SK-N-SH (cell line): Measurements from ENCODE around the gene PCNT. TPM values are rescaled to one million over a fixed set of nuclear protein-coding genes. Genes with fewer than 3 reads are reported as not detected.

Experiments
- CTCF ChIA-PET: fragments of 300-600, 350-600 bp; formaldehyde crosslinking; extraction: SDS; loops from one replicate; lab custom pipeline; 2021; lab: Yijun Ruan, JAX
- POLR2A ChIA-PET: fragments of 350-600 bp; sonication (Branson Sonifier 250); formaldehyde crosslinking; extraction: SDS; loops from one replicate; lab custom pipeline; 2020; ENCODE audit warnings: antibody characterized with exemption, inconsistent platforms; lab: Yijun Ruan, JAX
- DNase-seq: peaks from one replicate; pipeline ENCODE4 v3.0.0; 2012
- H2AFZ ChIP-seq: fragments of 200-600 bp; sonication (generic); 2 replicates; pipeline ENCODE4 v1.8.1; 2016; ENCODE audit warnings: antibody characterized with exemption, mild to moderate bottlenecking, low read depth
- H3F3A ChIP-seq: fragments of 200-600 bp; sonication (generic); replicated peaks from 2 replicates; pipeline ENCODE3; 2016; ENCODE audit warnings: antibody characterized with exemption, mild to moderate bottlenecking; ENCODE audit not compliant: insufficient read depth
- H3K27ac ChIP-seq, 2 experiments: fragments of 200-500 bp in 1 of 2; fragments of 200-600 bp in 1 of 2; sonication (Bioruptor generic) in 1 of 2; sonication (generic), shearing (Covaris generic) in 1 of 2; 2 replicates each; pipeline versions ENCODE4 v1.5.1 to v1.6.1; 2014 to 2016; ENCODE audit warnings: low read depth in 2 of 2, inconsistent platforms in 1 of 2, low read length in 1 of 2, mild to moderate bottlenecking in 1 of 2, mixed read lengths in 1 of 2
- H3K27me3 ChIP-seq: fragments of 200-600 bp; sonication (generic), shearing (Covaris generic); 2 replicates; pipeline ENCODE4 v1.6.1; 2016; ENCODE audit warnings: mixed run types; ENCODE audit not compliant: insufficient read depth
- H3K36me3 ChIP-seq, 2 experiments: fragments of 200-500 bp in 1 of 2; fragments of 200-600 bp in 1 of 2; sonication (Bioruptor generic) in 1 of 2; sonication (generic) in 1 of 2; replicated peaks in 1 of 2; 2 replicates each; pipeline versions ENCODE3 to v1.5.1; 2014 to 2016; ENCODE audit warnings: low read length in 1 of 2, mild to moderate bottlenecking in 1 of 2; ENCODE audit not compliant: insufficient read depth in 2 of 2, control insufficient read depth in 1 of 2
- H3K4me1 ChIP-seq, 2 experiments: fragments of 200-500 bp in 1 of 2; fragments of 200-600 bp in 1 of 2; sonication (Bioruptor generic) in 1 of 2; sonication (generic), shearing (Covaris generic) in 1 of 2; 2 replicates each; pipeline versions ENCODE4 v1.5.1 to v1.6.1; 2014 to 2016; ENCODE audit warnings: low read depth in 1 of 2, low read length in 1 of 2, mixed run types in 1 of 2; ENCODE audit not compliant: insufficient read depth in 2 of 2, control insufficient read depth in 1 of 2
- H3K4me2 ChIP-seq: fragments of 200-600 bp; sonication (generic), shearing (Covaris generic); 2 replicates; pipeline ENCODE4 v1.6.1; 2017; ENCODE audit warnings: mixed run types
- H3K4me3 ChIP-seq, 2 experiments: fragments of 200-500 bp in 1 of 2; fragments of 200-600 bp in 1 of 2; sonication (Bioruptor generic) in 1 of 2; sonication (generic), shearing (Covaris generic) in 1 of 2; 2 replicates each; pipeline versions ENCODE4 v1.5.1 to v1.8.1; 2014 to 2016; ENCODE audit warnings: low read depth in 2 of 2, inconsistent platforms in 1 of 2, low read length in 1 of 2, mild to moderate bottlenecking in 1 of 2, mixed read lengths in 1 of 2, moderate library complexity in 1 of 2
- H3K79me2 ChIP-seq: fragments of 200-600 bp; sonication (generic); 2 replicates; pipeline ENCODE4 v1.8.1; 2017; ENCODE audit warnings: mild to moderate bottlenecking; ENCODE audit not compliant: insufficient read depth
- H3K9ac ChIP-seq: fragments of 200-600 bp; sonication (generic); 2 replicates; pipeline ENCODE4 v1.6.1; 2017; ENCODE audit warnings: mixed run types
- H3K9me2 ChIP-seq: fragments of 200-600 bp; sonication (generic); 2 replicates; pipeline ENCODE4 v1.6.1; 2017; ENCODE audit warnings: mixed run types
- H3K9me3 ChIP-seq: fragments of 200-600 bp; sonication (generic); 2 replicates; pipeline ENCODE4 v1.6.1; 2017; ENCODE audit warnings: mixed run types, mild to moderate bottlenecking, moderate library complexity
- H4K20me1 ChIP-seq: fragments of 200-600 bp; sonication (generic); 2 replicates; pipeline ENCODE4 v1.6.1; 2017; ENCODE audit warnings: mild to moderate bottlenecking, mixed run types; ENCODE audit not compliant: insufficient read depth
- CTCF ChIP-seq: fragments of 200-600 bp; sonication (generic); IDR thresholded peaks from 2 replicates; pipeline ENCODE4 v1.6.1; 2017; ENCODE audit warnings: antibody characterized with exemption, mild to moderate bottlenecking, moderate library complexity
- EP300 ChIP-seq, 2 experiments: IDR thresholded peaks; 2 replicates each; pipeline versions ENCODE4 v1.4.0 to v1.6.1; 2012; ENCODE audit warnings: borderline replicate concordance in 1 of 2, low read depth in 1 of 2, low read length in 1 of 2
- EZH2phosphoT487 ChIP-seq: fragments of 200-600 bp; sonication (generic); IDR thresholded peaks from 2 replicates; pipeline ENCODE4 v1.6.1; 2017; ENCODE audit warnings: low read depth, mixed run types, mild to moderate bottlenecking, antibody characterized with exemption, moderate library complexity, borderline replicate concordance
- FOSL2 ChIP-seq: IDR thresholded peaks from 2 replicates; pipeline ENCODE4 v1.4.0; 2012; ENCODE audit warnings: low read depth, mild to moderate bottlenecking, moderate library complexity, borderline replicate concordance
- FOXJ3 ChIP-seq: sonication (generic); formaldehyde crosslinking; IDR thresholded peaks from 2 replicates; pipeline ENCODE4 v1.5.1; 2020; ENCODE audit warnings: mild to moderate bottlenecking, missing genetic modification reagents
- GATA2 ChIP-seq: sonication (generic); formaldehyde crosslinking; IDR thresholded peaks from 2 replicates; pipeline ENCODE4 v1.5.0; 2020; ENCODE audit warnings: mild to moderate bottlenecking, missing genetic modification reagents
- JUND ChIP-seq: IDR thresholded peaks from 2 replicates; pipeline ENCODE4 v1.4.0; 2012
- MAX ChIP-seq: IDR thresholded peaks from 2 replicates; pipeline ENCODE4 v1.4.0; 2012; ENCODE audit warnings: low read depth
- MXI1 ChIP-seq: IDR thresholded peaks from 2 replicates; pipeline ENCODE4 v1.6.1; 2012; ENCODE audit warnings: mild to moderate bottlenecking, low read depth, low read length, improper control_type of control experiment
- NFIC ChIP-seq: IDR thresholded peaks from 2 replicates; pipeline ENCODE4 v1.4.0; 2012; ENCODE audit warnings: borderline replicate concordance
- NRF1 ChIP-seq: IDR thresholded peaks from 2 replicates; pipeline ENCODE4 v1.6.1; 2012; ENCODE audit warnings: low read depth, mild to moderate bottlenecking, low read length
- POLR2AphosphoS5 ChIP-seq: IDR thresholded peaks from 2 replicates; pipeline ENCODE4 v1.6.1; 2012; ENCODE audit warnings: low read depth, low read length
- RCOR1 ChIP-seq: fragments of 150-350 bp; IDR thresholded peaks from 2 replicates; pipeline ENCODE4 v1.6.1; 2017; ENCODE audit warnings: antibody characterized with exemption, low read length
- RFX5 ChIP-seq: IDR thresholded peaks from 2 replicates; pipeline ENCODE4 v1.6.1; 2012; ENCODE audit warnings: mild to moderate bottlenecking, improper control_type of control experiment, low read length
- RXRA ChIP-seq: IDR thresholded peaks from 2 replicates; pipeline ENCODE4 v1.4.0; 2012; ENCODE audit warnings: low read depth, mild to moderate bottlenecking, borderline replicate concordance
- SIN3A ChIP-seq: IDR thresholded peaks from 2 replicates; pipeline ENCODE4 v1.6.1; 2012; ENCODE audit warnings: low read depth, mild to moderate bottlenecking, low read length, moderate library complexity, borderline replicate concordance
- TCF12 ChIP-seq: IDR thresholded peaks from 2 replicates; pipeline ENCODE4 v1.4.0; 2012
- TEAD4 ChIP-seq: IDR thresholded peaks from 2 replicates; pipeline ENCODE4 v1.4.0; 2012; ENCODE audit warnings: mild to moderate bottlenecking, borderline replicate concordance; ENCODE audit not compliant: insufficient read depth
- YY1 ChIP-seq: IDR thresholded peaks from 2 replicates; pipeline ENCODE4 v1.4.0; 2012; ENCODE audit warnings: low read depth, mild to moderate bottlenecking
- WGBS: methylation state at CpG from one replicate; pipeline ENCODE4 v1.1.6; 2017; ENCODE audit warnings: low lambda C conversion rate; 5-methylcytosine and 5-hydroxymethylcytosine counted together
- polyA plus RNA-seq, 3 experiments: library from polyadenylated mRNA; depleted of rRNA; stranded (reverse); fragments of >200 nt; gene quantifications; 2 replicates each; pipeline ENCODE4 v1.2.3, GENCODE V29; 2012

PCNT gene
- polyA plus RNA-seq, 1 of the 3 experiments (the other 2 are of a cell fraction), result 15.7 TPM

GRCh38 chr21:46456750-46457149 is 132.8 kb downstream of the PCNT start:
- no peaks in the 10 kb centered on the region for H3K9me3 ChIP-seq
- no peak for DNase-seq
- peak overlapping the region; percentile 98 for H3K4me2 ChIP-seq
- H4K20me1 ChIP-seq, result peaks cover 7% of the 10 kb centered on the region; the same call in 1 of the 2 replicates
- no peaks in the 10 kb centered on the region for H3K9me2 ChIP-seq
- H3F3A ChIP-seq, result peaks cover 24% of the 10 kb centered on the region
- peaks cover 25 to 29% of the 10 kb centered on the region in 2 experiments for H3K4me1 ChIP-seq
- no peak overlapping the region for H2AFZ ChIP-seq
- H3K36me3 ChIP-seq, result peaks cover 0 to 3% of the 10 kb centered on the region in 2 experiments
- H3K27me3 ChIP-seq, result no peaks in the 10 kb centered on the region
- no peak overlapping the region for H3K4me3 ChIP-seq
- peak overlapping the region in 1 of 2 experiments; percentile 92; a peak in 1 of 4 replicates for H3K27ac ChIP-seq
- ChIA-PET CTCF (interaction anchor here (0.8 to 0.9 kb wide), 2 partner anchors 21 to 183 kb away, joined by 3 to 4 read pairs; no protein-coding TSS in a partner anchor), POLR2A (no interaction called here)
- peaks cover 60% of the 10 kb centered on the region for H3K79me2 ChIP-seq
- TF ChIP-seq GATA2, result no peak
- TF ChIP-seq TCF12, result no peak
- no peak for TF ChIP-seq EZH2phosphoT487
- TF ChIP-seq RXRA, result no peak
- TF ChIP-seq FOXJ3 (CRISPR knock-in tag), result no peak
- no peak for TF ChIP-seq TEAD4
- 96% methylated on average over 4 of the region's 4 CpGs for WGBS
- no peak overlapping the region for H3K9ac ChIP-seq

- peaks cover 68% of the 10 kb centered on the region for H3K79me2 ChIP-seq
Measured at GRCh38 chr21:46457801-46458314, 133.9 kb downstream of the PCNT start.

GRCh38 chr21:46458315-46459023 is 134.5 kb downstream of the PCNT start, which contains the start of gene DIP2A:
TSS of gene DIP2A (plus strand) at chr21:46458891. CDS start at chr21:46459132, 241 bp downstream.
- Histone ChIP-seq H3K79me2 (peaks cover 68% of the 10 kb centered on the region), H2AFZ (peak within 1 kb of the TSS; percentile 88), H3K4me2 (peak within 1 kb of the TSS; percentile 99), H3K4me1 (peaks cover 25 to 29% of the 10 kb centered on the region in 2 experiments), H3K4me3 (peak within 1 kb of the TSS; percentile 78 to 88), H3K36me3 (peaks cover 3 to 7% of the 10 kb centered on the region in 2 experiments), H3F3A (peaks cover 29% of the 10 kb centered on the region), H3K9ac (peak within 1 kb of the TSS; percentile 95), H3K27ac (peak within 1 kb of the TSS; percentile 75 to 87), H3K9me2 (no peaks in the 10 kb centered on the region), H3K27me3 (no peaks in the 10 kb centered on the region), H4K20me1 (peaks cover 10% of the 10 kb centered on the region), H3K9me3 (no peaks in the 10 kb centered on the region)
- CTCF ChIA-PET, result interaction anchor here (1.0 to 1.1 kb wide), 2 partner anchors 11 to 181 kb away, joined by 3 read pairs; no protein-coding TSS in a partner anchor
- POLR2A ChIA-PET, result interaction anchor here (1.3 to 1.4 kb wide), 2 partner anchors 177 kb away, joined by 5 to 8 read pairs; partner anchors contain the start of gene PRMT2
- peak; percentile 100 for DNase-seq
- WGBS, result 0% methylated on average over 16 of the region's 91 CpGs
- no peak for TF ChIP-seq GATA2
- no peak for TF ChIP-seq FOSL2
- TF ChIP-seq NRF1, result peak; percentile 91
- TF ChIP-seq EP300 (IDR thresholded peaks at IDR 0.05; ENCODE audit: borderline replicate concordance in 1 of 2, low read depth in 1 of 2, low read length in 1 of 2), result peak; percentile 18 to 82; a peak in 2 of 4 replicates
- TF ChIP-seq SIN3A, result peak; percentile 96
- no peak for TF ChIP-seq JUND
- TF ChIP-seq TEAD4, result no peak
- TF ChIP-seq MAX, result peak; percentile 87
- TF ChIP-seq RFX5, result peak; percentile 98
- no peak for TF ChIP-seq FOXJ3 (CRISPR knock-in tag)
- peak; percentile 67; the same call in 1 of the 2 replicates for TF ChIP-seq YY1
- TF ChIP-seq TCF12, result no peak
- no peak for TF ChIP-seq NFIC
- TF ChIP-seq POLR2AphosphoS5, result peak; percentile 74; the same call in 1 of the 2 replicates
- no peak for TF ChIP-seq CTCF
- TF ChIP-seq MXI1, result peak; percentile 72

More at GRCh38 chr21:46457801-46458314, 133.9 kb downstream of the PCNT start:
- Histone ChIP-seq H3K4me2 (peak overlapping the region; percentile 98), H3K4me3 (peak overlapping the region; percentile 78 to 88), H3K27me3 (no peaks in the 10 kb centered on the region), H3K27ac (peak overlapping the region; percentile 75 to 87), H3K36me3 (peaks cover 1 to 3% of the 10 kb centered on the region in 2 experiments), H4K20me1 (peaks cover 10% of the 10 kb centered on the region), H3K9me3 (no peaks in the 10 kb centered on the region), H2AFZ (peak overlapping the region; percentile 88), H3K9ac (peak overlapping the region; percentile 95), H3K4me1 (peaks cover 25 to 29% of the 10 kb centered on the region in 2 experiments), H3K9me2 (no peaks in the 10 kb centered on the region), H3F3A (peaks cover 24% of the 10 kb centered on the region)
- 3% methylated on average over 12 of the region's 30 CpGs for WGBS
- CTCF ChIA-PET, result interaction anchor here (0.9 to 1.1 kb wide), 3 partner anchors 12 to 182 kb away, joined by 3 read pairs; no protein-coding TSS in a partner anchor
- POLR2A ChIA-PET, result interaction anchor here (1.3 kb wide), 1 partner anchor 178 kb away, joined by 8 read pairs; the partner anchor contains the start of gene PRMT2
- TF ChIP-seq RCOR1 (no peak), SIN3A (no peak)
- peak; percentile 65 for DNase-seq
